Stimulated activated CD4-positive, alpha-beta T cell treated with anti-CD3 and anti-CD28 coated beads, Interleukin-4, amount 100 ng/mL, for 24 hours (primary cell): Measurements from ENCODE around the gene SULT4A1.

Experiments
- DNase-seq: peaks from one replicate; pipeline ENCODE4 v3.0.0-alpha.2; 2020

The SULT4A1 gene

GRCh38 chr22:43796567-43796966 is 65.7 kb downstream of the SULT4A1 start:
- DNase-seq: no peak

- DNase-seq: no peak
Observed at GRCh38 chr22:43795320-43795719, 67.0 kb downstream of the SULT4A1 start.

- no peak for DNase-seq
Observed at GRCh38 chr22:43792905-43793304, 69.4 kb downstream of the SULT4A1 start.

- no peak for DNase-seq
Observed at GRCh38 chr22:43789452-43789851, 72.9 kb downstream of the SULT4A1 start.

- DNase-seq: no peak
Observed at GRCh38 chr22:43783777-43784176, 78.5 kb downstream of the SULT4A1 start.

- no peak for DNase-seq
Observed at GRCh38 chr22:43782448-43782847, 79.9 kb downstream of the SULT4A1 start.

- DNase-seq: no peak
Observed at GRCh38 chr22:43777286-43777685, 85.0 kb downstream of the SULT4A1 start.

GRCh38 chr22:43776081-43776670 is 86.1 kb downstream of the SULT4A1 start:
- no peak for DNase-seq
